Loucy (cell line): ENCODE results near the gene LIM2.

ENCODE experiments used
- H2AFZ ChIP-seq: fragments of 200-600 bp; sonication (generic); 2 replicates; pipeline ENCODE4 v1.6.0; 2016; ENCODE audit warnings: antibody characterized with exemption, mild to moderate bottlenecking, low read length, moderate library complexity
- H3F3A ChIP-seq: fragments of 200-600 bp; 2 replicates; pipeline ENCODE4 v1.6.0; 2016; ENCODE audit warnings: antibody characterized with exemption, low read depth, mild to moderate bottlenecking
- H3K27me3 ChIP-seq: fragments of 200-600 bp; sonication (generic); 2 replicates; pipeline ENCODE4 v1.6.1; 2014; ENCODE audit warnings: low read length, mild to moderate bottlenecking; ENCODE audit not compliant: insufficient read depth, poor library complexity, severe bottlenecking
- H3K36me3 ChIP-seq: fragments of 200-600 bp; sonication (generic); 2 replicates; pipeline ENCODE4 v1.6.1; 2016; ENCODE audit warnings: low read length; ENCODE audit not compliant: insufficient read depth
- H3K4me1 ChIP-seq: fragments of 200-600 bp; sonication (generic); 2 replicates; pipeline ENCODE4 v1.5.1; 2014; ENCODE audit warnings: low read length, mild to moderate bottlenecking; ENCODE audit not compliant: insufficient read depth, poor library complexity, severe bottlenecking
- H3K4me2 ChIP-seq: fragments of 200-600 bp; sonication (generic); 2 replicates; pipeline ENCODE4 v1.6.0; 2014; ENCODE audit warnings: antibody characterized with exemption, low read length, low read depth, mild to moderate bottlenecking; ENCODE audit not compliant: poor library complexity, severe bottlenecking
- H3K4me3 ChIP-seq: fragments of 200-600 bp; sonication (generic); 2 replicates; pipeline ENCODE4 v1.5.1; 2014; ENCODE audit warnings: low read length, mild to moderate bottlenecking, mixed read lengths; ENCODE audit not compliant: poor library complexity, severe bottlenecking
- H3K79me2 ChIP-seq: fragments of 200-600 bp; sonication (generic); 2 replicates; pipeline ENCODE4 v1.6.1; 2014; ENCODE audit warnings: low read length; ENCODE audit not compliant: insufficient read depth
- H3K9ac ChIP-seq: fragments of 200-600 bp; sonication (generic); 2 replicates; pipeline ENCODE4 v1.6.0; 2014; ENCODE audit warnings: mild to moderate bottlenecking, low read depth, low read length, moderate library complexity; ENCODE audit not compliant: poor library complexity, severe bottlenecking
- H3K9me2 ChIP-seq: fragments of 200-600 bp; sonication (generic); replicated peaks from 2 replicates; pipeline ENCODE4 v1.6.1; 2016; ENCODE audit warnings: low read depth, low read length, mixed read lengths
- H3K9me3 ChIP-seq: fragments of 200-600 bp; sonication (generic); 2 replicates; pipeline ENCODE4 v1.6.1; 2014; ENCODE audit warnings: mild to moderate bottlenecking, antibody characterized with exemption, low read length, low read depth; ENCODE audit not compliant: insufficient read depth
- H4K20me1 ChIP-seq: fragments of 200-600 bp; sonication (generic); 2 replicates; pipeline ENCODE4 v1.6.0; 2014; ENCODE audit warnings: antibody characterized with exemption, low read length, mild to moderate bottlenecking; ENCODE audit not compliant: insufficient read depth, poor library complexity, severe bottlenecking
- CTCF ChIP-seq: fragments of 200-600 bp; sonication (generic); conservative IDR thresholded peaks from 2 replicates; pipeline ENCODE4 v1.5.1; 2014; ENCODE audit warnings: mild to moderate bottlenecking, antibody characterized with exemption, low read length
- EZH2phosphoT487 ChIP-seq: fragments of 200-600 bp; IDR thresholded peaks from 2 replicates; pipeline ENCODE4 v1.6.1; 2018; ENCODE audit warnings: antibody characterized with exemption, mild to moderate bottlenecking, moderate library complexity, borderline replicate concordance

LIM2 gene

GRCh38 chr19:51380379-51380778 lies 7.4 kb downstream of the LIM2 start:
- Histone ChIP-seq H3F3A (no peaks in the 10 kb centered on the region), H3K4me1 (peaks cover 13% of the 10 kb centered on the region), H3K4me3 (no peak overlapping the region), H3K27me3 (no peaks in the 10 kb centered on the region), H3K4me2 (no peak overlapping the region), H3K9me2 (no peaks in the 10 kb centered on the region), H3K9me3 (no peaks in the 10 kb centered on the region; the same call in 1 of the 2 replicates), H3K9ac (no peak overlapping the region), H3K79me2 (no peaks in the 10 kb centered on the region), H3K36me3 (no peaks in the 10 kb centered on the region), H4K20me1 (no peaks in the 10 kb centered on the region), H2AFZ (no peak overlapping the region)
- TF ChIP-seq CTCF (no peak), EZH2phosphoT487 (no peak)

- Histone ChIP-seq H2AFZ (no peak overlapping the region), H3K9me2 (no peaks in the 10 kb centered on the region), H3F3A (0 out of 2 replicates have a peak, but pooled peaks cover 4% of the 10 kb centered on the region), H3K9me3 (no peaks in the 10 kb centered on the region; the same call in 1 of the 2 replicates), H3K4me2 (no peak overlapping the region), H3K4me1 (peaks cover 38% of the 10 kb centered on the region), H3K79me2 (no peaks in the 10 kb centered on the region), H3K36me3 (no peaks in the 10 kb centered on the region), H3K27me3 (no peaks in the 10 kb centered on the region), H3K9ac (no peak overlapping the region), H4K20me1 (no peaks in the 10 kb centered on the region), H3K4me3 (no peak overlapping the region)
- no peak for TF ChIP-seq CTCF
- TF ChIP-seq EZH2phosphoT487, result no peak
Observed at GRCh38 chr19:51377422-51377821, 10.4 kb downstream of the LIM2 start.

- H3K9ac ChIP-seq, result peak overlapping the region; percentile 21
- peak overlapping the region; percentile 48 for H3K4me2 ChIP-seq
- no peaks in the 10 kb centered on the region for H4K20me1 ChIP-seq
- H3K9me3 ChIP-seq, result no peaks in the 10 kb centered on the region
- H2AFZ ChIP-seq, result no peak overlapping the region
- H3F3A ChIP-seq, result peaks cover 12% of the 10 kb centered on the region
- no peaks in the 10 kb centered on the region for H3K9me2 ChIP-seq
- TF ChIP-seq CTCF, result no peak
- TF ChIP-seq EZH2phosphoT487, result no peak
- H3K27me3 ChIP-seq, result no peaks in the 10 kb centered on the region
- H3K79me2 ChIP-seq, result peaks cover 15% of the 10 kb centered on the region
- H3K36me3 ChIP-seq, result no peaks in the 10 kb centered on the region
- peaks cover 56% of the 10 kb centered on the region for H3K4me1 ChIP-seq
- peak overlapping the region; percentile 19 for H3K4me3 ChIP-seq
Observed at GRCh38 chr19:51375504-51376221, 12.1 kb downstream of the LIM2 start.
